Endothelial cell of coronary artery (primary cell): Measurements from ENCODE around the gene SDK2. TPM values are rescaled to one million over a fixed set of nuclear protein-coding genes. Genes with fewer than 3 reads are reported as not detected.

Experiments used
- total RNA-seq: library from RNA; depleted of rRNA; stranded (reverse); fragments of >200 nt; gene quantifications from 2 replicates; pipeline ENCODE4 v1.2.3, GENCODE V29; 2014

SDK2 gene, protein sequence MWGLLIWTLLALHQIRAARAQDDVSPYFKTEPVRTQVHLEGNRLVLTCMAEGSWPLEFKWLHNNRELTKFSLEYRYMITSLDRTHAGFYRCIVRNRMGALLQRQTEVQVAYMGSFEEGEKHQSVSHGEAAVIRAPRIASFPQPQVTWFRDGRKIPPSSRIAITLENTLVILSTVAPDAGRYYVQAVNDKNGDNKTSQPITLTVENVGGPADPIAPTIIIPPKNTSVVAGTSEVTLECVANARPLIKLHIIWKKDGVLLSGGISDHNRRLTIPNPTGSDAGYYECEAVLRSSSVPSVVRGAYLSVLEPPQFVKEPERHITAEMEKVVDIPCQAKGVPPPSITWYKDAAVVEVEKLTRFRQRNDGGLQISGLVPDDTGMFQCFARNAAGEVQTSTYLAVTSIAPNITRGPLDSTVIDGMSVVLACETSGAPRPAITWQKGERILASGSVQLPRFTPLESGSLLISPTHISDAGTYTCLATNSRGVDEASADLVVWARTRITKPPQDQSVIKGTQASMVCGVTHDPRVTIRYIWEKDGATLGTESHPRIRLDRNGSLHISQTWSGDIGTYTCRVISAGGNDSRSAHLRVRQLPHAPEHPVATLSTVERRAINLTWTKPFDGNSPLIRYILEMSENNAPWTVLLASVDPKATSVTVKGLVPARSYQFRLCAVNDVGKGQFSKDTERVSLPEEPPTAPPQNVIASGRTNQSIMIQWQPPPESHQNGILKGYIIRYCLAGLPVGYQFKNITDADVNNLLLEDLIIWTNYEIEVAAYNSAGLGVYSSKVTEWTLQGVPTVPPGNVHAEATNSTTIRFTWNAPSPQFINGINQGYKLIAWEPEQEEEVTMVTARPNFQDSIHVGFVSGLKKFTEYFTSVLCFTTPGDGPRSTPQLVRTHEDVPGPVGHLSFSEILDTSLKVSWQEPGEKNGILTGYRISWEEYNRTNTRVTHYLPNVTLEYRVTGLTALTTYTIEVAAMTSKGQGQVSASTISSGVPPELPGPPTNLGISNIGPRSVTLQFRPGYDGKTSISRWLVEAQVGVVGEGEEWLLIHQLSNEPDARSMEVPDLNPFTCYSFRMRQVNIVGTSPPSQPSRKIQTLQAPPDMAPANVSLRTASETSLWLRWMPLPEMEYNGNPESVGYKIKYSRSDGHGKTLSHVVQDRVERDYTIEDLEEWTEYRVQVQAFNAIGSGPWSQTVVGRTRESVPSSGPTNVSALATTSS (N-terminal part only)
- 0.09 TPM in 1 of 2 replicates, not detected in the other for total RNA-seq

DNA sequence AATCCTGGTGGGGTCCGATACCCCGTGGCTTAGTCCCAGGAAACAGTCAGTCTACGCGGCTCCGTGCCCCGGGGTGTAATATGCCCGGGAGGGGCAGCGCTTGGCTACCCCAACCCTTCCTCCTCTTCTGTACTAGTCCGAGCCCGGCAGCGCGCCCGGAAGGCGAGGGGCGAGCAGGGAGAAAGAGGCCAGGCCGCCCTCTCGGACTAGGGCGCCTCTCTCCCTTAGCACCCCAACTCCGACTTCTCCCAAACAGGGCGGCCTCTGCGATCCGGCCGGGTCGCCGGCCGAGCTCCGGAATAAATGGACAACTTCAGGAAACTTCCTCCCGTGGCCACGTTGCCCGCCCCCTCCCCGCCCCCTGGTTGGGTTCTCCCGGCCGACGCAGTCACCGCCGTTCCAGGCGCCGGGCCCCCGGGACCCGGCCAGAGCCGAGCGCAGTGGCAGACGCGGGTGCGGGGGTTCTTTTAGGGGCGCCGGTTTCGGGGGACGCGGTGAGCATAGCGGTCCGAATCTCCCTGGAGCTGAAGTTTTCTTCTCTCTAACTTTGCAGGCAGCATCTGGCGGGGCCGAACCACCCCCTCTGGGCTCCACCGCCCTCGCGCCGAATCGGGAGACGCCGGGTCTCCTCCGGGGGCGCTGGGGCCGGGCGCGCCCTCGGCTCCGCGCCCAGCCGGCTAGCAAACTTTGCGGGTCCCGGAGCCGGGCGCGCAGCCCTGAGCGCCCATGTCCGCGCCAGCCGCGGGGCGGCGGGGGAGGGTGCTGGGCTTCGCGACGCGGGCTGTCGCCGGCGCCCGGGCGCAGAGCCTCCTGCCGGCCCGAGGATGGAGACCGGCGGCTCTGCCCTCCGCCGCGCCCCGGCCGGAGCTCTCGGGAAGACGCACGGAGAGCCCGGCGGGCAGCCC lies at the start of gene SDK2:
SDK2 (minus strand) TSS at position 301 of the 905 bp plus-strand sequence. CDS start 357 bp downstream, outside the sequence.

DNA sequence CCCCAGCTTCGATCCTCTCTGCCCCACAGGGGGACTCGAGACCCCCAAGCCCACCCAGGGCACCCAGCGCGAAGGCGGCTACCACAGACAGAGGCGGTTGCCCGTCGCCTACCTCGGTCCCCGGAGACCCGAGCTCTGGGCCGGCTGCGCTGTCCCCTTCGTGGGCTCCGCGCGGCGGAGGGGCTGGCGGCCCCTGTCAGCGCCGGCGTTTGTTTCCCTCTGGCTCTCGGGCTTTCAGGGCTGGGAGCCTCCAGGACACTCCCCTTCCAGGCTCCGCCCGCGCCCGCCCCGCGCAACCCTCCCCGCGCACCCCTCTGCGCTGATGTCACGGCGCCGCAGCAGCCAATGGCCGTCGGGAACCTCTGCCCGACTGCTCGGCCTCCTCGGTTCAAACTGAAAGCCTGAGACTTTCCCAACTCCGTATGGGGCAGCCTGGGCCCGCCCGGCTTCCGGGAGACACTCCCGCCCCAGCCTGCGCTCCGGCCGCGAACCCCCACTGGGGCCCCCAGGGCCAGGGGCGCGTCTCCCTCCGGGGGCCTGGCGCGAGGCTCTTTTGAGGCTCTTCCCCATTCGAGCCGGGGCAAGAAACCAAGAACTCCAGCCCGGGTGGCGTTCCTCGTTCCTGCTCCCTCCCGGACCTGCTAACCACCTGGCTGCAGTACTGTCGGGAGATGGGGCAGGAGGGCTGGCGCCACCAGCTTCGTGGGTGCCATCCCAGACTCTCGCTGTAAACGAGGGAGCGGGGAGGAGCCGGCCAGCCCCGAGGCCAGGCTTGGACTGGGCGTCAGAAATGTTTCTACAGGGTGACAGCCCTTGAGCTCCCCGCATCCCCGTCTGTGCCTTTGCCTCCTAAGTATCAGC lies 332.2 kb downstream of the SDK2 start, which contains the start of gene CDC42EP4:
CDC42EP4 (minus strand) TSS at position 221 of the 861 bp plus-strand sequence. CDS start 25,501 bp downstream, outside the sequence.

